Measurements from ENCODE around the gene ZNF860.

ZNF860 gene

GRCh38 chr3:32004113-32004765, 22.7 kb downstream of the ZNF860 start:
- H3K36me3 ChIP-seq (ENCODE audit: insufficient read depth, low read length) = no peaks in the 10 kb centered on the region
- H3K4me1 ChIP-seq (ENCODE audit: insufficient read depth, low read length, severe bottlenecking) = peaks cover 17% of the 10 kb centered on the region
- no peaks in the 10 kb centered on the region for H3K9me3 ChIP-seq (ENCODE audit: low read length)
- H3K9ac ChIP-seq (ENCODE audit: low read length) = no peak overlapping the region
- H4K20me1 ChIP-seq (ENCODE audit: insufficient read depth, low read length) = no peaks in the 10 kb centered on the region
- H3K4me2 ChIP-seq (ENCODE audit: low read length) = no peak overlapping the region
- H3K4me3 ChIP-seq (ENCODE audit: low read depth, low read length, poor library complexity, severe bottlenecking) = no peak overlapping the region
- no peak overlapping the region for H3K27ac ChIP-seq (ENCODE audit: low read depth, low read length, poor library complexity, severe bottlenecking)
- no peaks in the 10 kb centered on the region for H3F3A ChIP-seq (ENCODE audit: insufficient read depth, low read length)
- TF ChIP-seq CTCF (IDR thresholded peaks at IDR 0.05; ENCODE audit: low read length) (no peak), EZH2 (IDR thresholded peaks at IDR 0.05; ENCODE audit: borderline replicate concordance, low read length) (no peak)
- no peak overlapping the region for H2AFZ ChIP-seq (ENCODE audit: low read length)
- H3K79me2 ChIP-seq (ENCODE audit: insufficient read depth, low read length) = no peaks in the 10 kb centered on the region
- no peaks in the 10 kb centered on the region for H3K27me3 ChIP-seq (ENCODE audit: insufficient read depth, low read length)
- no peaks in the 10 kb centered on the region for H3K9me2 ChIP-seq (ENCODE audit: low read depth, low read length)

- H2AFZ ChIP-seq (ENCODE audit: low read length) = no peak overlapping the region
- no peaks in the 10 kb centered on the region for H3K27me3 ChIP-seq (ENCODE audit: insufficient read depth, low read length)
- H3K36me3 ChIP-seq (ENCODE audit: insufficient read depth, low read length) = no peaks in the 10 kb centered on the region
- H3K4me2 ChIP-seq (ENCODE audit: low read length) = no peak overlapping the region
- H3K4me1 ChIP-seq (ENCODE audit: insufficient read depth, low read length, severe bottlenecking) = peaks cover 13% of the 10 kb centered on the region
- H3K9ac ChIP-seq (ENCODE audit: low read length) = no peak overlapping the region
- no peaks in the 10 kb centered on the region for H4K20me1 ChIP-seq (ENCODE audit: insufficient read depth, low read length)
- no peaks in the 10 kb centered on the region for H3K79me2 ChIP-seq (ENCODE audit: insufficient read depth, low read length)
- no peak overlapping the region for H3K4me3 ChIP-seq (ENCODE audit: low read depth, low read length, poor library complexity, severe bottlenecking)
- H3K9me2 ChIP-seq (ENCODE audit: low read depth, low read length) = no peaks in the 10 kb centered on the region
- TF ChIP-seq CTCF (IDR thresholded peaks at IDR 0.05; ENCODE audit: low read length) = no peak
- no peak for TF ChIP-seq EZH2 (IDR thresholded peaks at IDR 0.05; ENCODE audit: borderline replicate concordance, low read length)
- no peaks in the 10 kb centered on the region for H3F3A ChIP-seq (ENCODE audit: insufficient read depth, low read length)
- H3K9me3 ChIP-seq (ENCODE audit: low read length) = no peaks in the 10 kb centered on the region
- H3K27ac ChIP-seq (ENCODE audit: low read depth, low read length, poor library complexity, severe bottlenecking) = no peak overlapping the region
Observed at GRCh38 chr3:32009101-32009500, 27.6 kb downstream of the ZNF860 start.

- Histone ChIP-seq H3K79me2 (ENCODE audit: insufficient read depth, low read length) (no peaks in the 10 kb centered on the region), H4K20me1 (ENCODE audit: insufficient read depth, low read length) (no peaks in the 10 kb centered on the region), H3K36me3 (ENCODE audit: insufficient read depth, low read length) (no peaks in the 10 kb centered on the region), H2AFZ (ENCODE audit: low read length) (no peak overlapping the region), H3K4me3 (ENCODE audit: low read depth, low read length, poor library complexity, severe bottlenecking) (no peak overlapping the region), H3K4me1 (ENCODE audit: insufficient read depth, low read length, severe bottlenecking) (peaks cover 13% of the 10 kb centered on the region), H3K9ac (ENCODE audit: low read length) (no peak overlapping the region), H3K27ac (ENCODE audit: low read depth, low read length, poor library complexity, severe bottlenecking) (peak overlapping the region; percentile 47), H3F3A (ENCODE audit: insufficient read depth, low read length) (no peaks in the 10 kb centered on the region), H3K4me2 (ENCODE audit: low read length) (no peak overlapping the region), H3K9me3 (ENCODE audit: low read length) (no peaks in the 10 kb centered on the region), H3K9me2 (ENCODE audit: low read depth, low read length) (no peaks in the 10 kb centered on the region), H3K27me3 (ENCODE audit: insufficient read depth, low read length) (no peaks in the 10 kb centered on the region)
- no peak for TF ChIP-seq EZH2 (IDR thresholded peaks at IDR 0.05; ENCODE audit: borderline replicate concordance, low read length)
- no peak for TF ChIP-seq CTCF (IDR thresholded peaks at IDR 0.05; ENCODE audit: low read length)
Observed at GRCh38 chr3:32009957-32010356, 28.4 kb downstream of the ZNF860 start.

Measured in OCI-LY1 (cell line).